ENCODE data around the gene PPP1CA.
A peak's percentile ranks its signal among the peaks of the same experiment; 100 is the strongest.

PPP1CA gene

DNA sequence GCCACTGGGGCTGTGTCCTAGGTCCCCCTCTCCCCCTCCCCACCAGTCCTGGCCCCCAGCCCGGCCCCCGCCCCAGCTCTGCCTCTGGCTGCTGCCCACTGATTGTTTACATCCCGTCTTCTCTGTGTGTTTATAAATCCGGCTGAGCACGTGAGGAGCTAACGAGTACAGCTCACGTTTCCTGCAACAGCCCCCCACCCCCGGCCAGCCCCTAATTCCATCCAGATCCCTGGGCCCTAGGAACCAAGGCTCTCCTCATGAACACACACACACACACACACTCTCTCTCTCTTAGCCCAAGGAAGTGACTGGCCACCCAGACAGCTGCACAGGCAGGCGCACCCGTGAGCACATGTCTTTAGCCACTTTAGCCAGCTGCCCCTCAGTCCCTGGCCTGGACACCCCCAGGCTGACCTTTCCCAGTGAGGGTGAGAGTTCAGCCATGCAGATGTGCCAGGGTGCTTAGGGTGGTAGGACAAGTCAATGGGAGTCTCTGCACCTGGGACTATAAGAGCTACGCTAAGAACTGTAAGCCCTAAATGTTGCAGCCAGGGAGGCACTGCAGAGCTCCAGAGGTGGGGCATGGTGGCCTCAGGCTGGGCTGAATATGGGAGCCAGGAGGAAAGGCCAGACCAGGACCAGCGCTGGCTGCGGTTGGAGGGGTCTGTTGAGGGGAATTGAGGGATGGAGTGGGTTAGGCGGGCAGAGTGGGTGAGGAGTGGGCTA is 31.1 kb downstream of the PPP1CA start:
- no peak overlapping the region for H3K4me3 ChIP-seq (ENCODE audit: low read depth, low read length)

DNA sequence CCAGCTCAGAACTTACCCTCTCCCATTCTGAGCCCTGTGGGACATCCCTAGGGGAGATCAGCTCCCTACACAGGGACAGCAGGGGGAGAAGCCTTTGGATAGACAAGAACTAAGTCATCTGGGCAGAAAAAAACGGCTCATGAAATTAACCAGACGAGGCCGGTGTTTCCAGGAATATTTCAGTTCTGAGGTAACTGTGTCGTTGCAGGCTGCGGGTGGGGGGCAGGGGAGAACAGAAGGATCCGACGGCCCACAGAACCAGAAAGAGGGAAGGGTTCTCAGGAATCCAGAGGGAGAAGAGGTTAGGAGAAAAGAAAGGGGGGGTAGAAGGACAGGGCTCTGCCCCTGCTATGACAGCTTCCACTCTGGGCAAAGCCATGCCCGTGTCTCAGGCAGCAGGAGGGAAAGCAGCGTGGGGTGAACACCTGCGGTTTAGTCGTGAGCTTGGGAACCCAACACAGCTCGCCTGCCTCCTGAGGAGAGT is 31.8 kb downstream of the PPP1CA start:
- H3K4me3 ChIP-seq (ENCODE audit: low read depth, low read length): no peak overlapping the region

GRCh38 chr11:67369275-67369674 is 32.4 kb downstream of the PPP1CA start:
- no peak overlapping the region for H3K4me3 ChIP-seq (ENCODE audit: low read depth, low read length)

- H3K4me3 ChIP-seq (ENCODE audit: low read depth, low read length): no peak overlapping the region
These were observed 33.0 kb downstream of the PPP1CA start for GRCh38 chr11:67368621-67369020.

- H3K4me3 ChIP-seq (ENCODE audit: low read depth, low read length): no peak overlapping the region
These were observed 33.9 kb downstream of the PPP1CA start for GRCh38 chr11:67367761-67368227.

DNA sequence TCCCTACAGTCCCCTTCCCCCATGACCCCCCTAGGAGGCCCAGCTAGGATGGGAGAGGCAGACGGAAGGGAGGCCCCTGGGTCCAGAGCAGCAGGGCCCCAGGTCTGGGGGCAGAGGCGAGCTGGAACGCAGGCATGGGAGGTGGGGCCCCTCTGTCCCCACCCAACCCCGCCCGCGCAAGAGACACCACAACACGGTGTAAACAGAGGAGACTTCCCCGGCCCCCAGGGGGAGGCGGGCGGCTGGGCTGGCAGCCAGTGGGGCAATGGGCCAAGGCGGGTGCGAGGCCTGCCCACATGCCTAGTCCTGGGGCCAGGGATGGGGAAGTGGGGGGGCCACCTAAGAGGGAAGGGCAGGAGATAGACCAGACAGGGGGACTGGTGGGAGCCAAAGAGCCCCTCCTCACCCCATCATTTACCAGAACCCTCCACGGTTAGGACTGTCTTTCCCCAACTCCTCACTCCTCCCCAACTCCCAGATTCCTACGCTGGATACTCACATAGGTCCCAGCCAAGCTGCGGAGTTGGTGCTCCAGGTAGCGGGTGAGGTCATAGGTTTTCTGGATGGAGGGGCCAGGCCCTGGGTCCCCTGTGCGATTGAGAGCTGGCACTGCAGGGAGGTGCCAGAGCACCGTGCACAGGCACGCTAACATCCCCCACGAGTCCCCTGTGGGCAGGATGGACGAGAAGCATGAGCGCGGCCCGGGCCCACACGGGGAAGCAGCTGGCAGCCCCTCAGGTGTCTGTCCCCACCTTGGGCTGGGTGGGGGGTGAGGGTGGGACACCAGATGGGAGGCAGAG is 34.5 kb downstream of the PPP1CA start:
- no peak overlapping the region for H3K4me3 ChIP-seq (ENCODE audit: low read depth, low read length)

DNA sequence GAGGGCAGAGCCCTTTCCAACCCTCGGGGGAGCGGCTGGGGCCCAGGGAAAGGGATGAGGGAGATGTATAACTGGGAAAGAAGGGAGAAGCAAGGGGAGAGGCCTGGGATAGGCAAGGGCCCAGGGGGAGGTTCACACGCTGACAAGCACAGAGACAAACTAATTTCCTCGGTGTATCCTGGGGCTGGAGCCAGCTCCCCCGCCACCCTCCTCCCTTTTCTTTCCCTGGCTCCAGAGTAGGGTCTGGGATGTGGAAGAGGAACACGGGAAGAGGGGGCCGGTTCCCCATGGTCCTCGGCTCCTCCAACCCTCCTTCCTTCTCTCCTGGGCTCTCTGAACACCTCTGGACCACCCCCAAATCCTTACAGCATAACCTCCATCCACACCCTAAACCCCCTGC is 35.1 kb downstream of the PPP1CA start:
- no peak overlapping the region for H3K4me3 ChIP-seq (ENCODE audit: low read depth, low read length)

DNA sequence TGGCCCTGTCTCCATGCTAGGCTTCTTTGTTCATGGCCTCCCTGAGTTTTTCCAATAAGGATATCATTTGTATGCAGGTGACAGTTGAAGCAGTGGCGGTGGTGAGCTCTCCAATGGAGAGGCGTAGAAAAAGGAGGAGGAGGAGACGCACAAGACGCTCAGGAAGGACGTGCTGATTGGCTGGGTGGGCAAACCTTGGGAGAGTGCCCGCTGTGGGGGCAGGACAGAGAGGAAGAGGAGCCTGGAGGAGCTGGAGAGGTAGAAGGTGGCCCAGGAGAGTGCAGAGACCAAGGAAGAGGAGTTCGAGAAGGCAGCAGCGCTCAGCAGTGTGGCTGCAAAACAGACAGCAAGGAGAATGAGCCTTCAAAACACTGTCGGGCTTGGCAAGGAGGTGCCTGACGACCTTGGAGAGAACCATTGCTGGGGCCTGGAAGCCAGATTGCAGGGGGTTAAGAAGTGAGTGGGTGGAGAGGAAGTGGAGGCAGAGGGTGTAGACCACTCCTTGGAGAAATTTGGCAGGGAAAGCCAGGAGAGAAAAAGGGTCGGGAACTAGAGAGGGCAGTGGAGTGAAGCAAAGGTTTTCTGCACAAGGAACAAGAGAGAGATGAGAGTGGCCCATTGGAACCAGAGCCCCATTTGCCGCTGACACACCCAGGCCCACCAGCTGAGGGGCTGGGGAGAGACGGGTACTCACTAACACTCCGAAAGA is 35.8 kb downstream of the PPP1CA start:
- no peak overlapping the region for H3K4me3 ChIP-seq (ENCODE audit: low read depth, low read length)

DNA sequence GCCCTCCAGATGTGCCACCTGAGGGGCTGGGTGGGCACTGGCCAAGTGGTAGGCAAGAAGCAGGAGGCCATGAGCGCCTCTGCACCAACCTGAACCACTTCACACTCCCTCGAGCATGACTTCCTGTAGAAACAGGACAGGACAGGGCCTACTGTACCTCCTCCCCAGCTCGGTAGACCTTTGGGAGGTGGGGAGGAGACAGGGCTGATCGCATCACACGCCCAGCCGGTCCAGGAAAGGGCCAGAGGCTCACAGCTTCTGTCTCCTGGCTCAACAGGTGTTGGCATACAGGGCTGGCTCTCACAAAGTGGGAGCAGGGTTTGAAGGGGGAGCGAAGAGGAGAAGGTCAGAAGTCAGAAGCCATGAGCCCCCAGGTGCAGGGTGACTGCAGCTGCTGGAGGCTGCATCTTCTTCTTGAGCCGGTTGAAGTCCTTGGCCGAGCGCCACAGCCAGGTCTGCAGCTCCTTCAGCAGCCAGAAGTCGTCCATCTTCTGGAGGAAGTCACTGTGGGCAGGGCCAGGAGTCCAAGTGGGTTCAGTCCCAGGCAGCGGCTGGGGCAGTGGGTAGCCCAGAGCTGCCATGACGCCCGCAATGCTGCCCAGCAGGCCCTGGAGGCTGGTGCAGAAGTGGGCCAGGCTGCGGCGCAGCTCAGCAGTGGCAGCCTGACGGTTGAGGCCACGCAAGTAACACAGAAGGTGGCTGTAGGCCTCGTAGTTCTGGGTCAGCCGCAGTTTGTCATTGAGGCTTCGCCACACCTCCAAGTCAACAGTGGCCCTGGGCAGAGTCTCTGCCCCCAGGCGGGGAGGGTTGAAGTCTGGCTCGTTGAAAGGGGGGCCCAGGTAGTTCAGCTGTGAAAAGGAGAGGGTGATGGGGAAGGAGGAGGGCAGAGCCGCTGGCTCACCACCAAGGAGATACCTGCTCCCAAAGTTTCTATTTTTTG is 36.6 kb downstream of the PPP1CA start:
- no peak overlapping the region for H3K4me3 ChIP-seq (ENCODE audit: low read depth, low read length)

GRCh38 chr11:67364169-67364568 is 37.5 kb downstream of the PPP1CA start:
- H3K4me3 ChIP-seq (ENCODE audit: low read depth, low read length): no peak overlapping the region

GRCh38 chr11:67357831-67358670 is 43.6 kb downstream of the PPP1CA start:
- H3K4me3 ChIP-seq (ENCODE audit: low read depth, low read length): no peak overlapping the region

GRCh38 chr11:67356864-67357561 is 44.6 kb downstream of the PPP1CA start:
- no peak overlapping the region for H3K4me3 ChIP-seq (ENCODE audit: low read depth, low read length)

DNA sequence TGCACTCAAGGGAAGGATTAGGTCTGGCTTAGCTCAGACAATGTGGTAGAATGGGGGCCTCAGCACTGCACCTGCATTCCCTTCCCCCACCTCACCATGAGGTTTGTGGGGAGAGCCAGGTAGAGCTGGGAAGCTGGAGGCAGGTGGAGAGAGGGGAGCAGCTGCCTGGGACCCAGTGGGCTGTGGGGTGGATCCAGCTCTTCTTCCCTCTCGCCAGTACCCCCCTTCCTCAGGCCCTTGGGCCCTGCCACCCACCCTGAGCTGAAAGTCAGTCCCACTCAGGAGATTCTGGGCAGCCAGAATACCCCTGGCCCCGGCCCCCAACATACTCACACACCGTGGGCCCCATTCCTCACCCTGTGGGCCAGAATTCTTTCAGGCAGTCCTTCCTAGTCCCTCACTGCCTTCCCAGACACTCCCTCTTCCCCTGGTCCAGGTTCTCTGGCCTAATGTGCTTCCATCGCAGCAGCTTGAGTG is 45.2 kb downstream of the PPP1CA start:
- no peak overlapping the region for H3K4me3 ChIP-seq (ENCODE audit: low read depth, low read length)

DNA sequence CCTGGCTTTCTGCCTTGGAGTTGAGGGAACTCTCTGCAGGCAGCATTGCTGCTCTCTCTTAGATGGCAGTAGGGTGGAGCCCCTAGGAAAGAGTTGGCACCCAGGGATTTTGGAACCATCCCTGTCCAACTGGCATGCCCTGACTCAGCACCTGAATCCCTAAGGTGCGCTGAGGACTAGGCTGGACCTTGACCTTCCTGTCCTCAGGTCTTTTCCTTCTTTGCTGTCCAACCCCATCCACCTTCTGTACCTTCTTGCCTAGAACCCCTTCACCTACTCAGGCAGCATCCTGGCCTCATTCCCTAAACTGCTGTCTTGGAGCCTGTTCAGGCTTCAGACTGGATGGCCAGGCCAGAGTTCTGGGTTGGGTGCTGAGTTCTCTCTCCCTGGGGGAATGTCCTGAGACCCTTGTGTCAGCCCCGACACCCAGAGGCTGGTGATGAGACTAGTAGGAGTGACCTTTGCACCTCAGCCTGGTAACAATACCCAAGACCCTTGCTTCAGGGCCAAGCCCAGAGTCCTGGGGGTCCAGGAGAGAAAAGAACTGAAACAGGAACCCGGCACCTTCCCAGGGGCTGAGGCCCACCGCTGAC is 45.8 kb downstream of the PPP1CA start:
- H3K4me3 ChIP-seq (ENCODE audit: low read depth, low read length): no peak overlapping the region

DNA sequence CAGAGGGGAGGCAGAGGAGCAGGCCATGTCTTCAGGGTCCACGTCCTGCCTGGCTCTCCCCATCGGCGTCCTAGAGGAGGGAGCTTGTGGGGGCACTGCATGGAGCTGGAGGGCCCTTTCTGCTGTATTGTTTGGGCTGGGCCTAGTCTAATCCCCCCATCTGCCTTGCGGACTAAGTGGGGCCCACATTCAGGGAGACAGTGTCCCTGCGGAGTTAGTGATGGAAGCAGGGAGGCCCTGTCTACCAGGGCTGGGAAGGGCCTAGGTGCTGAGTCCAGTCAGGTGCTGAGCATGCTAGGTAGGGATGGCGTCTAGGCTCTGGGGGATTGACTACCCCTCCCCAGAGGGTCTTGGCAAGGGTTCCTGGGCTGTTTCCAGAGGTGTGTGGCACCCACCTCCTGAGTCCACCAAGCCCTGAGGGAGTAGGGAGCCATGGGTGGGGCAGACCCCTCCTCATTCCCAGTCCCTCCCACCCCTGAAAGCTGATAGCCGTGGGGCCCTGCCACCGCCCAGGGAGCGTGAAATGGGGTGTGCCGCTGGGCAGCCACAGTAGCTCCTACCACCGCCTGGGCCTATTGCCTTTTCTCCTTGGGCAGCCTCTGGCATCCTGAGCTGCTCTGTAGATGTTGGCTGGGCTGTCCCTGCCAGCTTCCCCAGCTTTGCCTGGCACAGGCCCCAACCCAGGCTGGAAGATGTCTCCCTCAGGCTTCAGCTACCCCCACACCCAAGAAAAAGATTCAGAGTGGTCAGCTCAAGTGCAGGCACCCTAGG is 46.5 kb downstream of the PPP1CA start:
- H3K4me3 ChIP-seq (ENCODE audit: low read depth, low read length): no peak overlapping the region

- peak overlapping the region; percentile 28 for H3K4me3 ChIP-seq (ENCODE audit: low read depth, low read length)
These were observed 47.3 kb downstream of the PPP1CA start for GRCh38 chr11:67354075-67355022.

Data from iPS-11a (cell line).